Right lobe of liver (tissue), 4 donors: Measurements from ENCODE around the gene EHBP1L1.

Experiments
- POLR2A ChIP-seq: fragments of 450-650 bp; IDR thresholded peaks from one replicate; pipeline ENCODE4 v1.6.1; 2017; ENCODE audit warnings: antibody characterized with exemption, mild to moderate bottlenecking
- TF ChIP-seq, protein P1 (sequence below), 4 donors: fragments of 200-600 bp in 3 of 4; fragments of 450-650 bp in 1 of 4; IDR thresholded peaks; one replicate each; pipeline versions ENCODE4 v1.5.1 to v1.8.0; 2016 to 2022; ENCODE audit warnings: antibody characterized with exemption in 4 of 4, mild to moderate bottlenecking in 2 of 4
- donor health status: DM: no; HTN: no; CAD: no.
- donor health status: DM: no; HTN: no; CAD: no.
- donor health status: DM: no; HTN: yes; CAD: no.

DNA sequence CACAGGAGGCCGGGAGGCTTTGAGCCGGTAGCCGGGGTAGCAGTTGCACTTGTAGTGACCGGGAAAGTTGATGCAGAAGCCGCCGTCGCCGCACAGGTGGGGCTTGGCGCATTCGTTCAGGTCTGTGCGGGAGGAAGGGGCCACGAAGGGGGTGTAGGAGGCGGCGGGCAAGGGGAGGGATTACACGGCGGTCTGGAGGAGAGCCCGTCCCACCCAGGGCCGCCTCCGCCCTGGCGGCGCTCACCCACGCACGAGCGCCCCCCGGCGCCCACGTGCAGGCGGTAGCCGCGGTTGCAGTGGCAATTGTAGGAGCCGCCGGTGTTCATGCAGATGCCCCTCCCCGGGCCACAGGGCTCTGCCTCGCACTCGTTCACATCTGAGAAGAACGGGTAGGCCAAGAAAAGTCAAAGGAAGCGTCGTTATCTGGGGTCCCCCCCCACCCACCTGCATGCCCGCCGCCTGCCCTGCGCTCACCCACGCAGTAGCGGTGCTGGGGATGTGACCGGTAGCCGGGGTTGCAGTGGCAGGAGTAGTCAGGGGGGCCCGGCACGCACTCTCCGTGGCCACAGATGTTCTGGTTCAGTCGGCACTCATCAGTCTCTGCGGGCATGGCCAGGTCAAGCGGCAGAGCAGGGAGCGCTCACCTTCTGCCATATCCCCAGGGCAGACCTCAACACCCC lies 28.3 kb upstream of the EHBP1L1 start:
- TF ChIP-seq, protein P1, sequence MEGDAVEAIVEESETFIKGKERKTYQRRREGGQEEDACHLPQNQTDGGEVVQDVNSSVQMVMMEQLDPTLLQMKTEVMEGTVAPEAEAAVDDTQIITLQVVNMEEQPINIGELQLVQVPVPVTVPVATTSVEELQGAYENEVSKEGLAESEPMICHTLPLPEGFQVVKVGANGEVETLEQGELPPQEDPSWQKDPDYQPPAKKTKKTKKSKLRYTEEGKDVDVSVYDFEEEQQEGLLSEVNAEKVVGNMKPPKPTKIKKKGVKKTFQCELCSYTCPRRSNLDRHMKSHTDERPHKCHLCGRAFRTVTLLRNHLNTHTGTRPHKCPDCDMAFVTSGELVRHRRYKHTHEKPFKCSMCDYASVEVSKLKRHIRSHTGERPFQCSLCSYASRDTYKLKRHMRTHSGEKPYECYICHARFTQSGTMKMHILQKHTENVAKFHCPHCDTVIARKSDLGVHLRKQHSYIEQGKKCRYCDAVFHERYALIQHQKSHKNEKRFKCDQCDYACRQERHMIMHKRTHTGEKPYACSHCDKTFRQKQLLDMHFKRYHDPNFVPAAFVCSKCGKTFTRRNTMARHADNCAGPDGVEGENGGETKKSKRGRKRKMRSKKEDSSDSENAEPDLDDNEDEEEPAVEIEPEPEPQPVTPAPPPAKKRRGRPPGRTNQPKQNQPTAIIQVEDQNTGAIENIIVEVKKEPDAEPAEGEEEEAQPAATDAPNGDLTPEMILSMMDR (IDR thresholded peaks at IDR 0.05): no peak
- TF ChIP-seq POLR2A: no peak
